Measurements from ENCODE around the gene ASCL2.
"Not testable (repeated sequence)": the region's sequence is repeated elsewhere in the genome, so short reads cannot be mapped to it uniquely, and the experiment has no call there.

ASCL2 gene

GRCh38 chr11:2296913-2297622 is 26.7 kb upstream of the ASCL2 start:
- no peak for DNase-seq

- no peak for DNase-seq
Observed at GRCh38 chr11:2295971-2296912, 25.9 kb upstream of the ASCL2 start.

GRCh38 chr11:2294926-2295290 is 24.5 kb upstream of the ASCL2 start:
- DNase-seq = no peak

GRCh38 chr11:2293984-2294925 is 23.9 kb upstream of the ASCL2 start:
- no peak for DNase-seq

- no peak for DNase-seq
Observed at GRCh38 chr11:2293531-2293971, 23.2 kb upstream of the ASCL2 start.

- no peak for DNase-seq
Observed at GRCh38 chr11:2290351-2290841, 20.0 kb upstream of the ASCL2 start.

GRCh38 chr11:2289859-2290258 is 19.5 kb upstream of the ASCL2 start:
- DNase-seq = no peak

GRCh38 chr11:2289350-2289749 is 19.0 kb upstream of the ASCL2 start:
- no peak for DNase-seq

- no peak for DNase-seq
Observed at GRCh38 chr11:2287091-2287490, 16.7 kb upstream of the ASCL2 start.

GRCh38 chr11:2286350-2286749 is 16.0 kb upstream of the ASCL2 start:
- DNase-seq = not testable (repeated sequence)

GRCh38 chr11:2280208-2280607 is 9.8 kb upstream of the ASCL2 start:
- DNase-seq = no peak

GRCh38 chr11:2277933-2278523 is 7.6 kb upstream of the ASCL2 start:
- no peak for DNase-seq

- no peak for DNase-seq
Observed at GRCh38 chr11:2277008-2277346, 6.6 kb upstream of the ASCL2 start.

- no peak for DNase-seq
Observed at GRCh38 chr11:2276280-2277007, 6.1 kb upstream of the ASCL2 start.

- DNase-seq = no peak
Observed at GRCh38 chr11:2275334-2276279, 5.2 kb upstream of the ASCL2 start.

GRCh38 chr11:2273771-2274170 is 3.4 kb upstream of the ASCL2 start:
- no peak for DNase-seq

- DNase-seq = no peak
Observed at GRCh38 chr11:2273311-2273710, 2.9 kb upstream of the ASCL2 start.

GRCh38 chr11:2272946-2273280 is 2.5 kb upstream of the ASCL2 start:
- no peak for DNase-seq

GRCh38 chr11:2272228-2272945 is 2.0 kb upstream of the ASCL2 start:
- DNase-seq = no peak

Measured in activated gamma-delta T cell treated with Interleukin-2 at 50 U/mL for 16 hours (primary cell).